Natural killer cell (primary cell): ENCODE data around the gene NTN4. TPM values are rescaled to one million over a fixed set of nuclear protein-coding genes. Genes with fewer than 3 reads are reported as not detected.
A peak's percentile ranks its signal among the peaks of the same experiment; 100 is the strongest.

Source experiments
- ATAC-seq, 3 donors: fragments of 150-1000 bp in 2 of 3; fragments of 200-7000 bp in 1 of 3; cut with Tn5 transposase; 1 replicate in 1 of 3; 2 replicates in 2 of 3; pipeline ENCODE4 v1.10.0; 2021; ENCODE audit warnings: mild to moderate bottlenecking in 2 of 3, moderate library complexity in 2 of 3
- DNase-seq, 2 donors: peaks; one replicate each; pipeline versions ENCODE4 v3.0.0 to v3.0.0-alpha.2; 2013 to 2021; ENCODE audit warnings: mixed read lengths in 1 of 2
- H3K27ac ChIP-seq: one replicate; pipeline ENCODE4 v1.5.1; 2013; ENCODE audit warnings: mild to moderate bottlenecking, low read length
- H3K27me3 ChIP-seq: one replicate; pipeline ENCODE4 v1.6.1; 2013; ENCODE audit warnings: low read length; ENCODE audit not compliant: control insufficient read depth, insufficient read depth
- H3K36me3 ChIP-seq: one replicate; pipeline ENCODE4 v1.6.1; 2013; ENCODE audit warnings: low read length; ENCODE audit not compliant: control insufficient read depth, insufficient read depth
- H3K4me1 ChIP-seq: one replicate; pipeline ENCODE4 v1.6.1; 2013; ENCODE audit warnings: low read length; ENCODE audit not compliant: control insufficient read depth, insufficient read depth
- H3K4me3 ChIP-seq: one replicate; pipeline ENCODE4 v1.5.1; 2013; ENCODE audit warnings: low read length
- H3K9me3 ChIP-seq: one replicate; pipeline ENCODE4 v1.6.1; 2013; ENCODE audit warnings: low read length; ENCODE audit not compliant: control insufficient read depth, insufficient read depth
- H3K27ac Mint-ChIP-seq, 2 donors: one replicate each; pipeline ENCODE4 v1.8.0; 2022; ENCODE audit warnings: mild to moderate bottlenecking in 2 of 2, mixed read lengths in 2 of 2, moderate library complexity in 1 of 2
- H3K27me3 Mint-ChIP-seq, 2 donors: one replicate each; pipeline ENCODE4 v1.8.0; 2022; ENCODE audit warnings: low read depth in 2 of 2, mixed read lengths in 2 of 2
- H3K36me3 Mint-ChIP-seq: one replicate; pipeline ENCODE4 v1.8.0; 2022; ENCODE audit warnings: mixed read lengths
- H3K4me1 Mint-ChIP-seq, 2 donors: one replicate each; pipeline ENCODE4 v1.8.0; 2022; ENCODE audit warnings: mixed read lengths in 2 of 2
- H3K4me3 Mint-ChIP-seq: one replicate; pipeline ENCODE4 v1.8.0; 2022; ENCODE audit warnings: mild to moderate bottlenecking, moderate library complexity, mixed read lengths
- H3K9me3 Mint-ChIP-seq, 2 donors: one replicate each; pipeline ENCODE4 v1.8.0; 2022; ENCODE audit warnings: mixed read lengths in 2 of 2
- WGBS: methylation state at CpG from one replicate; pipeline ENCODE4 v1.1.7; 2013; ENCODE audit warnings: missing lambda C conversion rate; ENCODE audit not compliant: insufficient coverage; 5-methylcytosine and 5-hydroxymethylcytosine counted together
- intact Hi-C: fragments of 100-400 bp; cut with micrococcal nuclease; formaldehyde crosslinking; loops from one replicate; pipeline ENCODE4 v1.14.2; 2022
- total RNA-seq, 4 donors: library from RNA; stranded (reverse); fragments of 120-200 nt in 1 of 4; gene quantifications; one replicate each; pipeline versions ENCODE4 v1.2.3 to v1.2.4, GENCODE V29; 2013 to 2022
- TF ChIP-seq, protein P1 (sequence below): fragments of 200-600 bp; IDR thresholded peaks from one replicate; pipeline ENCODE4 v1.8.0; 2022; ENCODE audit warnings: antibody characterized with exemption

NTN4 gene
- total RNA-seq, 3 donors from 2014 or later (not counting 1 experiment from before 2014, with no cell fraction given) = 0.18 TPM; not detected in 2

DNA sequence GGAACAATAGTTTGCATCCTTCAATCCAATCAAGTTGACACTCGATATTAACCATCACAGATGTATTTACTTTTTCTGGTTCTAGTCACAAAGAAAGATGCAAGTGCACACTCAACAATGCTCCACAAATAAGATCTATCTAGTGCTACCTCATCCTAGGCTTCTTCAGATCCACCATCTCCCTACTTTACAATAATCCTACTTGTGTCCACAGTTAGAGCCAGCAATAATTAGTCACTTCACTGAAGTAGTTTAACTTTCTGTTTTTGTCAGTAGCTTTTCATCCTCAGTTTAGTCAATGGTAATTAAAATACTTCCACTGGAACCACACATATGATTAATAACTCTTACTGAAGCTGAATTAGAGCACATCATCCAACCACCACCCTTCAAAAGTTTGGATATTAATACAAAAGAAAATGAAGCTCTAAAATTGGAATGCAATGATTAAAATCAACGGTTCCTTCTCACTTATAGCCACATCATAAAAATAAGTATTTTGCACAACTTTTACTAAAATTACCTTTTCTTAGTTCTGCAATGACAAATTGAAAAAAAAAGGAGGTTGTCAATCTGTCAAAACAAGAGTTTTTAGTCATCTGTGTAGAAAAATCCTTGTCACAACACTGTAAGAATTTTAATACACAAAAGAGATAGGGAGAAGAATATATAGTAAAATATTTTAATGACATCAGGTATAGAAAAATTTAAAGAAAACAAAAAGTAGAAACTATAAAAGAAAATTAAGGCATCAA, 39.9 kb upstream of the NTN4 start:
- Mint-ChIP-seq H3K4me1 (no peaks in the 10 kb centered on the region), H3K4me3 (no peak overlapping the region), H3K27ac (no peak overlapping the region), H3K36me3 (no peaks in the 10 kb centered on the region), H3K27me3 (peaks cover 16 to 30% of the 10 kb centered on the region in 2 donors), H3K9me3 (no peaks in the 10 kb centered on the region)
- 68% methylated on average over 1 of the region's 2 CpGs for WGBS
- Histone ChIP-seq H3K9me3 (no peaks in the 10 kb centered on the region), H3K4me3 (no peak overlapping the region), H3K27me3 (peaks cover 12% of the 10 kb centered on the region), H3K4me1 (no peaks in the 10 kb centered on the region), H3K36me3 (no peaks in the 10 kb centered on the region), H3K27ac (no peak overlapping the region)
- intact Hi-C loops = no loop called here
- DNase-seq (no peak), ATAC-seq (no peak)
- TF ChIP-seq, protein P1, sequence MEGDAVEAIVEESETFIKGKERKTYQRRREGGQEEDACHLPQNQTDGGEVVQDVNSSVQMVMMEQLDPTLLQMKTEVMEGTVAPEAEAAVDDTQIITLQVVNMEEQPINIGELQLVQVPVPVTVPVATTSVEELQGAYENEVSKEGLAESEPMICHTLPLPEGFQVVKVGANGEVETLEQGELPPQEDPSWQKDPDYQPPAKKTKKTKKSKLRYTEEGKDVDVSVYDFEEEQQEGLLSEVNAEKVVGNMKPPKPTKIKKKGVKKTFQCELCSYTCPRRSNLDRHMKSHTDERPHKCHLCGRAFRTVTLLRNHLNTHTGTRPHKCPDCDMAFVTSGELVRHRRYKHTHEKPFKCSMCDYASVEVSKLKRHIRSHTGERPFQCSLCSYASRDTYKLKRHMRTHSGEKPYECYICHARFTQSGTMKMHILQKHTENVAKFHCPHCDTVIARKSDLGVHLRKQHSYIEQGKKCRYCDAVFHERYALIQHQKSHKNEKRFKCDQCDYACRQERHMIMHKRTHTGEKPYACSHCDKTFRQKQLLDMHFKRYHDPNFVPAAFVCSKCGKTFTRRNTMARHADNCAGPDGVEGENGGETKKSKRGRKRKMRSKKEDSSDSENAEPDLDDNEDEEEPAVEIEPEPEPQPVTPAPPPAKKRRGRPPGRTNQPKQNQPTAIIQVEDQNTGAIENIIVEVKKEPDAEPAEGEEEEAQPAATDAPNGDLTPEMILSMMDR = no peak

DNA sequence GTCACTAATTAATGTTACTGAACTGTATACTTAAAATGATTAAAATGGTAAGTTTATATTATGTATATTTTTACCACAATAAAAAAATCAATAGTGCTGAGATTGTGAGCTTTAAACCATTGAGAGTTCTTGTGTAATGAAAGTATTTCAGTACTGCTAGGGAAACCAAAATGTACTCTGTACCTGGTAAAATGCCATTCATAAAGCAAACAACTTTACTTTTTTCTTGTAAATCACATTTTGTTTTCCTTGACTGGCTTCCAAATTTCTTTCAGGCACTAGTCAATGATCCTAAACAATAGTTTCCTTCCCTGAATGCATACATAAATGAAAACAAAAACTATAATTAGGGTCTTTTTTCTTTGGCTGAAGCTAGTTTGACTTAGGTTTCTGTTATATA, 38.8 kb upstream of the NTN4 start:
- no peak for ATAC-seq
- Mint-ChIP-seq H3K36me3 (no peaks in the 10 kb centered on the region), H3K4me3 (no peak overlapping the region), H3K4me1 (no peaks in the 10 kb centered on the region), H3K27ac (no peak overlapping the region), H3K27me3 (peaks cover 15 to 26% of the 10 kb centered on the region in 2 donors), H3K9me3 (no peaks in the 10 kb centered on the region)
- Histone ChIP-seq H3K4me1 (no peaks in the 10 kb centered on the region), H3K27ac (no peak overlapping the region), H3K4me3 (no peak overlapping the region), H3K27me3 (peaks cover 11% of the 10 kb centered on the region), H3K9me3 (no peaks in the 10 kb centered on the region), H3K36me3 (no peaks in the 10 kb centered on the region)
- intact Hi-C loops = no loop called here
- TF ChIP-seq, protein P1 = no peak
- no peak for DNase-seq

DNA sequence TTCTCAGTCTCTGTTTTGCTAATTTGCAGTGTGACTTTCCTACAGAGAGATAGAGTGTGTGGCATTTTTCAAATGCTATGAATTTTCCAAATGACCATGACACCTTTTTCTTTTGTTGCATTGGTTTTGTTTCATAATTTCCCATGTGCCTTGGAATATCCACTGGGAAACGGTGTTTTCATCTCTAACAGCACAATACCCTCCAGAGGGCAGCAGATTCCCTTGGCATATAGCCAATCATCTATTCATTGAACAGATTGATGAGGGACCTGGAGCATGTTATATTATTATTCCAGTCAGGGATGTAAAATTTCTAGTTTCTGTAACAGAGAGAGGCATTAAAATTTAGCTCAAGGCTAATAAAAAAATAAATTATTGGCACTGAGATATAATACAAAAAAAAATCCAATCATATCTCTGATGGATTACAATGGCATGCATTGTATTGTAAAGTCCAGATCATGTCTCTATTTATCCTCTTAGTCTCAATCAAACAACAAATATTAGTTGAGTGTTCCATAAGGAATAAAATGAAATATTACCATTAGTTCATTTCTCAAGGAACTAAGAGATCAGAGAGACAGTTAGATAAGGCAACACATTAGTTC, 29.6 kb upstream of the NTN4 start:
- ATAC-seq (no peak), DNase-seq (peak in 1 of 2 donors; percentile 32)
- H3K27ac Mint-ChIP-seq = no peak overlapping the region
- H3K36me3 Mint-ChIP-seq = no peaks in the 10 kb centered on the region
- H3K4me3 Mint-ChIP-seq = no peak overlapping the region
- TF ChIP-seq, protein P1 = no peak
- no peaks in the 10 kb centered on the region for H3K9me3 Mint-ChIP-seq
- no peaks in the 10 kb centered on the region for H3K9me3 ChIP-seq
- no peak overlapping the region for H3K4me3 ChIP-seq
- no peaks in the 10 kb centered on the region for H3K4me1 Mint-ChIP-seq
- H3K27ac ChIP-seq = no peak overlapping the region
- peaks cover 5% of the 10 kb centered on the region for H3K27me3 ChIP-seq
- 0% methylated on average over 1 of the region's 1 CpG for WGBS
- no peaks in the 10 kb centered on the region for H3K36me3 ChIP-seq
- peaks cover 7 to 21% of the 10 kb centered on the region in 2 donors for H3K27me3 Mint-ChIP-seq
- intact Hi-C loops = no loop called here
- no peaks in the 10 kb centered on the region for H3K4me1 ChIP-seq
